Measurements from ENCODE around the gene TGFB2.

The TGFB2 gene

GRCh38 chr1:218436346-218436745, 91.2 kb downstream of the TGFB2 start:
- TF ChIP-seq CTCF (conservative IDR thresholded peaks at IDR 0.05), result no peak
- TF ChIP-seq ZFX (IDR thresholded peaks at IDR 0.05), result no peak
- no peak overlapping the region for H3K27ac ChIP-seq

GRCh38 chr1:218436997-218437396, 91.9 kb downstream of the TGFB2 start:
- no peak for TF ChIP-seq CTCF (conservative IDR thresholded peaks at IDR 0.05)
- no peak for TF ChIP-seq ZFX (IDR thresholded peaks at IDR 0.05)
- H3K27ac ChIP-seq, result no peak overlapping the region

GRCh38 chr1:218439541-218440295, 94.6 kb downstream of the TGFB2 start:
- no peak for TF ChIP-seq CTCF (conservative IDR thresholded peaks at IDR 0.05)
- TF ChIP-seq ZFX (IDR thresholded peaks at IDR 0.05), result no peak
- H3K27ac ChIP-seq, result no peak overlapping the region

DNA sequence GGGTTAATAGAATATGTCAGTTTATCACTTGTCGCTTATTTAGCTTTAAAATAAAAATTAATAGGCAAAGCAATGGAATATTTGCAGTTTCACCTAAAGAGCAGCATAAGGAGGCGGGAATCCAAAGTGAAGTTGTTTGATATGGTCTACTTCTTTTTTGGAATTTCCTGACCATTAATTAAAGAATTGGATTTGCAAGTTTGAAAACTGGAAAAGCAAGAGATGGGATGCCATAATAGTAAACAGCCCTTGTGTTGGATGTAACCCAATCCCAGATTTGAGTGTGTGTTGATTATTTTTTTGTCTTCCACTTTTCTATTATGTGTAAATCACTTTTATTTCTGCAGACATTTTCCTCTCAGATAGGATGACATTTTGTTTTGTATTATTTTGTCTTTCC, 98.1 kb downstream of the TGFB2 start:
- TF ChIP-seq CTCF (conservative IDR thresholded peaks at IDR 0.05) (no peak), ZFX (IDR thresholded peaks at IDR 0.05) (no peak)
- H3K27ac ChIP-seq, result no peak overlapping the region

GRCh38 chr1:218444173-218444572, 99.0 kb downstream of the TGFB2 start:
- no peak overlapping the region for H3K27ac ChIP-seq
- TF ChIP-seq CTCF (conservative IDR thresholded peaks at IDR 0.05) (no peak), ZFX (IDR thresholded peaks at IDR 0.05) (no peak)

- H3K27ac ChIP-seq, result no peak overlapping the region
- TF ChIP-seq CTCF (conservative IDR thresholded peaks at IDR 0.05) (no peak), ZFX (IDR thresholded peaks at IDR 0.05) (no peak)
Measured at GRCh38 chr1:218444588-218444987, 99.5 kb downstream of the TGFB2 start.

- no peak for TF ChIP-seq CTCF (conservative IDR thresholded peaks at IDR 0.05)
- no peak for TF ChIP-seq ZFX (IDR thresholded peaks at IDR 0.05)
- H3K27ac ChIP-seq, result no peak overlapping the region
Measured at GRCh38 chr1:218447010-218447689, 102.0 kb downstream of the TGFB2 start.
